DOHH2 (cell line): ENCODE results near the gene CYSRT1.
A peak's percentile ranks its signal among the peaks of the same experiment; 100 is the strongest.

Source experiments
- H3F3A ChIP-seq: fragments of 200-600 bp; sonication (generic), shearing (Covaris generic); 2 replicates; pipeline ENCODE4 v1.6.0; 2016; ENCODE audit warnings: antibody characterized with exemption, mild to moderate bottlenecking; ENCODE audit not compliant: control insufficient read depth, insufficient read depth
- H3K27ac ChIP-seq: fragments of 200-600 bp; sonication (generic); 2 replicates; pipeline ENCODE4 v1.5.1; 2014; ENCODE audit warnings: low read depth, mild to moderate bottlenecking, low read length, moderate library complexity
- H3K27me3 ChIP-seq: fragments of 200-600 bp; sonication (generic); 2 replicates; pipeline ENCODE4 v1.6.1; 2014; ENCODE audit warnings: mild to moderate bottlenecking, low read length, mixed read lengths; ENCODE audit not compliant: control insufficient read depth
- H3K36me3 ChIP-seq: fragments of 200-600 bp; sonication (generic); 2 replicates; pipeline ENCODE4 v1.6.1; 2014; ENCODE audit warnings: mild to moderate bottlenecking, low read length, moderate library complexity, mixed read lengths; ENCODE audit not compliant: control insufficient read depth
- H3K4me1 ChIP-seq: fragments of 200-600 bp; sonication (generic); 2 replicates; pipeline ENCODE4 v1.6.1; 2014; ENCODE audit warnings: mild to moderate bottlenecking, low read length, mixed read lengths; ENCODE audit not compliant: control insufficient read depth
- H3K4me2 ChIP-seq: fragments of 200-600 bp; sonication (generic); 2 replicates; pipeline ENCODE4 v1.6.0; 2014; ENCODE audit warnings: mild to moderate bottlenecking, low read length, moderate library complexity
- H3K4me3 ChIP-seq: fragments of 200-600 bp; sonication (generic); 2 replicates; pipeline ENCODE4 v1.5.1; 2014; ENCODE audit warnings: mild to moderate bottlenecking, low read length, mixed read lengths
- H3K79me2 ChIP-seq: fragments of 200-600 bp; sonication (generic); 2 replicates; pipeline ENCODE4 v1.6.1; 2014; ENCODE audit warnings: mild to moderate bottlenecking, low read length, mixed read lengths; ENCODE audit not compliant: control insufficient read depth
- H3K9me2 ChIP-seq: fragments of 200-600 bp; sonication (generic); replicated peaks from 2 replicates; pipeline ENCODE4 v1.6.1; 2014; ENCODE audit warnings: mild to moderate bottlenecking, low read length, mixed read lengths; ENCODE audit not compliant: control insufficient read depth
- H3K9me3 ChIP-seq: fragments of 200-600 bp; sonication (generic); 2 replicates; pipeline ENCODE4 v1.6.1; 2014; ENCODE audit warnings: antibody characterized with exemption, low read length, mixed read lengths; ENCODE audit not compliant: control insufficient read depth, insufficient read depth
- H4K20me1 ChIP-seq: fragments of 200-600 bp; sonication (generic); 2 replicates; pipeline ENCODE4 v1.6.0; 2014; ENCODE audit warnings: low read depth, mild to moderate bottlenecking, antibody characterized with exemption, low read length, moderate library complexity; ENCODE audit not compliant: control insufficient read depth, insufficient read depth
- EZH2phosphoT487 ChIP-seq: fragments of 200-600 bp; sonication (generic); IDR thresholded peaks from 2 replicates; pipeline ENCODE4 v1.6.1; 2017; ENCODE audit warnings: borderline replicate concordance, mild to moderate bottlenecking, antibody characterized with exemption, low read length, moderate library complexity, mixed read lengths
- TF ChIP-seq, protein P1 (sequence below): fragments of 200-600 bp; sonication (generic); IDR thresholded peaks from one replicate; pipeline ENCODE4 v1.5.1; 2014; ENCODE audit warnings: antibody characterized with exemption, mild to moderate bottlenecking, low read depth, low read length; ENCODE audit not compliant: poor library complexity, severe bottlenecking

Gene CYSRT1

DNA sequence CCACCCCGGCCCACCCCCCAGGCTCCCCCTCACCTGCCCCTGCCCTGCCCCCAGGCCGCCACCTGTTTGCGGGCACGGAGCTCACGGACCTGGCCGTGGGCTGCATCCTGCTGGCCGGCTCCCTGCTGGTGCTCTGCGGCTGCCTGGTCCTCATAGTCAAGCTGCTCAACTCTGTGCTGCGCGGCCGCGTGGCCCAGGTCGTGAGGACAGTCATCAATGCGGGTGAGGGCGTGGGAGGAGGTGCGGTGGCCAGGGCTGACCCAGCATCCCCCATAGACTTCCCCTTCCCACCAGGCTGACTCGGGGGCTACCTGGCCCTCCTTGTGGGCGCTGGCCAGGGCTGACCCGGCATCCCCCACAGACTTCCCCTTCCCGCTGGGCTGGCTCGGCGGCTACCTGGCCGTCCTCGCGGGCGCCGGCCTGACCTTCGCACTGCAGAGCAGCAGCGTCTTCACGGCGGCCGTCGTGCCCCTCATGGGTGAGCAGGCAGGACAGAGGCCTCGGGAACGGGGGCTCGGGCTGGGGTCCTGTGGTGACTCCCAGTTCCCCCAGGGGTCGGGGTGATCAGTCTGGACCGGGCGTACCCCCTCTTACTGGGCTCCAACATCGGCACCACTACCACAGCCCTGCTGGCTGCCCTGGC, 9.2 kb downstream of the CYSRT1 start:
- Histone ChIP-seq H3K27ac (no peak overlapping the region), H3K36me3 (peaks cover 3% of the 10 kb centered on the region), H3K79me2 (peaks cover 23% of the 10 kb centered on the region), H3K4me2 (peak overlapping the region; percentile 66), H3K4me3 (no peak overlapping the region), H3F3A (no peaks in the 10 kb centered on the region), H3K27me3 (peaks cover 9% of the 10 kb centered on the region), H3K4me1 (peaks cover 52% of the 10 kb centered on the region), H4K20me1 (no peaks in the 10 kb centered on the region), H3K9me2 (no peaks in the 10 kb centered on the region), H3K9me3 (no peaks in the 10 kb centered on the region)
- TF ChIP-seq, protein P1, sequence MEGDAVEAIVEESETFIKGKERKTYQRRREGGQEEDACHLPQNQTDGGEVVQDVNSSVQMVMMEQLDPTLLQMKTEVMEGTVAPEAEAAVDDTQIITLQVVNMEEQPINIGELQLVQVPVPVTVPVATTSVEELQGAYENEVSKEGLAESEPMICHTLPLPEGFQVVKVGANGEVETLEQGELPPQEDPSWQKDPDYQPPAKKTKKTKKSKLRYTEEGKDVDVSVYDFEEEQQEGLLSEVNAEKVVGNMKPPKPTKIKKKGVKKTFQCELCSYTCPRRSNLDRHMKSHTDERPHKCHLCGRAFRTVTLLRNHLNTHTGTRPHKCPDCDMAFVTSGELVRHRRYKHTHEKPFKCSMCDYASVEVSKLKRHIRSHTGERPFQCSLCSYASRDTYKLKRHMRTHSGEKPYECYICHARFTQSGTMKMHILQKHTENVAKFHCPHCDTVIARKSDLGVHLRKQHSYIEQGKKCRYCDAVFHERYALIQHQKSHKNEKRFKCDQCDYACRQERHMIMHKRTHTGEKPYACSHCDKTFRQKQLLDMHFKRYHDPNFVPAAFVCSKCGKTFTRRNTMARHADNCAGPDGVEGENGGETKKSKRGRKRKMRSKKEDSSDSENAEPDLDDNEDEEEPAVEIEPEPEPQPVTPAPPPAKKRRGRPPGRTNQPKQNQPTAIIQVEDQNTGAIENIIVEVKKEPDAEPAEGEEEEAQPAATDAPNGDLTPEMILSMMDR, result no peak
- no peak for TF ChIP-seq EZH2phosphoT487

DNA sequence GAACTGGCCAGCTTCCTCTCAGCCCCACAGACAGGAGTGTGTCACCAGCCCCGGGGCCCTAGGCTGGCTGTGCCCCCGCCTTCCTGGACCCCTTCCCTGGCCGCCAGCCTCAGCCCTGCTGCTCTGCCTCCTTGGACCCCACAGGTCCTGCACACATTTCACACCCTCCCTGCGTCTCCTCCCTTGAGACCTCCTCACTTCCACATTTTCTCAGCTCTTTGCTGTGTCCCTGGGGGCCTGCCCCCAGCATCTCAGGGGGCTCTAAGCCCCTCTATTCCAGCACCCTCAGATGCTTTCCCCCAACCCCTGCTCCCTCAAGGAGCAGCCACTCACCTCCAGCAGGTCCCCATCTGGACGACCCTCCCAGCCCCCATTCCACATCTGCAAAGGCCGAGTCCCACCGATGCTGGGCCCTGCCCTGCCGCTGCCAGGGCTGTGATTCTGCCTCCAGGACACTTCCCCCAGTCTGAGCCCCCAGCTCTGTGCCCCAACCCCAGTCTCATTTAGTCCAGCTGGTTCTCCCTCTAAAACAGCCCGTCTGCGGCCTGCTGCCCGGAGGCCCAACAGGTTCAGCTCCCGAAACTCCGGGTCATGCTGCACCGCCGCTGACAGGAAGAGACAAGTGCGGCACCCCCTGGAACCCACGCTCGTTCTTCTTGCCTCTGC, 9.9 kb downstream of the CYSRT1 start:
- Histone ChIP-seq H3K36me3 (peaks cover 3% of the 10 kb centered on the region), H3K9me3 (no peaks in the 10 kb centered on the region), H4K20me1 (no peaks in the 10 kb centered on the region), H3K4me3 (peak overlapping the region; percentile 59; the same call in 1 of the 2 replicates), H3K27ac (peak overlapping the region; percentile 3; the same call in 1 of the 2 replicates), H3K79me2 (peaks cover 31% of the 10 kb centered on the region), H3K9me2 (no peaks in the 10 kb centered on the region), H3F3A (no peaks in the 10 kb centered on the region), H3K4me2 (peak overlapping the region; percentile 66), H3K27me3 (peaks cover 5% of the 10 kb centered on the region), H3K4me1 (peaks cover 52% of the 10 kb centered on the region)
- TF ChIP-seq, protein P1, result no peak
- no peak for TF ChIP-seq EZH2phosphoT487

DNA sequence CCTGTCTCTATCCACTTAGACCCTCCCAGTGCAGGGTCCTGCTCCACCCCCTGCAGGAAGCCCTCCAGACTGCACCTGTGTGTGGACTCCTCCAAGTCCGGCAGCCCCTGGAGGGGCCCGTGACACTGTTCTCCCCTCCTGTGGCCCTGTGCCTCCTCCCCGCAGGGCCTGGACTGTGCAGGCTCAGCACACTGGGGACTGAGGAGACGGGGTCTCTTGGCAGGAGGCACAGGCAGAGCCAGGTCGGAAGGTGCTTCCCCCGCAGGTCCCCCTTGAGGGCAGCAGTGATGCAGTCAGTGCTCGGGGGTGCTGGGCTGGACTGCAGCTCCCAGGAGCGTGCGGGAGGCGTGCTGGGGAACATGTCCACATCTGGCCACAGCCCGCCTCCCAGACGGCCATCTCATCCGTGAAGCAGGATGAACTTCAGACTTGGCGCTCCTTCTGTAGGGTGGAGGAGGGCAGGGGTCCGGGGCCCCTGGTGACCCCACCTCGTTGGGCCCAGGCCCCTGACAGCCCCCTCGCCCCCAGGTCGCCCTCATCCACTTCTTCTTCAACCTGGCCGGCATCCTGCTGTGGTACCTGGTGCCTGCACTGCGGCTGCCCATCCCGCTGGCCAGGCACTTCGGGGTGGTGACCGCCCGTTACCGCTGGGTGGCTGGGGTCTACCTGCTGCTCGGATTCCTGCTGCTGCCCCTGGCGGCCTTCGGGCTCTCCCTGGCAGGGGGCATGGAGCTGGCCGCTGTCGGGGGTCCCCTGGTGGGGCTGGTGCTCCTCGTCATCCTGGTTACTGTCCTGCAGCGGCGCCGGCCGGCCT, 10.7 kb downstream of the CYSRT1 start:
- Histone ChIP-seq H4K20me1 (no peaks in the 10 kb centered on the region), H3K27me3 (no peaks in the 10 kb centered on the region), H3K4me2 (peak overlapping the region; percentile 66), H3K9me2 (no peaks in the 10 kb centered on the region), H3K9me3 (no peaks in the 10 kb centered on the region), H3K79me2 (peaks cover 33% of the 10 kb centered on the region), H3K36me3 (peaks cover 3% of the 10 kb centered on the region), H3K4me3 (peak overlapping the region; percentile 59), H3K4me1 (peaks cover 52% of the 10 kb centered on the region), H3K27ac (peak overlapping the region; percentile 3; the same call in 1 of the 2 replicates), H3F3A (no peaks in the 10 kb centered on the region)
- TF ChIP-seq, protein P1, result peak; percentile 34
- no peak for TF ChIP-seq EZH2phosphoT487
